Fibroblast of the conjunctiva (primary cell): ENCODE results near the gene CNTNAP4.

Experiments used
- DNase-seq: peaks from one replicate; pipeline ENCODE4 v3.0.0-alpha.2; 2010; ENCODE audit warnings: low read depth

CNTNAP4 gene

GRCh38 chr16:76276745-76277438, at the start of gene CNTNAP4:
Gene CNTNAP4, plus strand, starts transcription at chr16:76277401. Its CDS starts 262 bp downstream, at chr16:76277663.
- DNase-seq, result no peak

GRCh38 chr16:76228546-76229146, 48.6 kb upstream of the CNTNAP4 start:
- DNase-seq, result no peak

GRCh38 chr16:76232704-76233103, 44.5 kb upstream of the CNTNAP4 start:
- DNase-seq, result no peak

- no peak for DNase-seq
These were observed 42.2 kb upstream of the CNTNAP4 start for GRCh38 chr16:76235025-76235424.

GRCh38 chr16:76235426-76235825, 41.8 kb upstream of the CNTNAP4 start:
- no peak for DNase-seq

GRCh38 chr16:76237471-76237870, 39.7 kb upstream of the CNTNAP4 start:
- DNase-seq, result no peak

GRCh38 chr16:76241755-76242154, 35.4 kb upstream of the CNTNAP4 start:
- no peak for DNase-seq

DNA sequence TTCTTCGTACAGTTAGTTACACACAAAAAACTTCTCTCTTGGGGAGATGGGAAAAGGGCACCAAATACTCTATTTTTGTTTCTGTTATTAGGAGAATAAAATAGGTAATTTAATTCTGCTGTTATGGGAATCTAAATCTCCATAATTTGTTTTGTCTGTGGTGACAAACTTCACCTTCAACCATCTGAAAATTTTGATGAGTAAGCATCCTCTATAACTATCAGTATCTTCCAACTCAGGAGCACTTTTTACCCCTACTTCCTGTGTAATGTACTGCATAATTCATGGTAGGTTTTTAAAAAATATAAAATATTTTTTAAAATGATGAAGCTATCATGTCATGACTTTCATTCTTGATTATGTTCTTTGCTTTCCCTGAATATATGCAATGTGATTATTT, 33.6 kb upstream of the CNTNAP4 start:
- no peak for DNase-seq

DNA sequence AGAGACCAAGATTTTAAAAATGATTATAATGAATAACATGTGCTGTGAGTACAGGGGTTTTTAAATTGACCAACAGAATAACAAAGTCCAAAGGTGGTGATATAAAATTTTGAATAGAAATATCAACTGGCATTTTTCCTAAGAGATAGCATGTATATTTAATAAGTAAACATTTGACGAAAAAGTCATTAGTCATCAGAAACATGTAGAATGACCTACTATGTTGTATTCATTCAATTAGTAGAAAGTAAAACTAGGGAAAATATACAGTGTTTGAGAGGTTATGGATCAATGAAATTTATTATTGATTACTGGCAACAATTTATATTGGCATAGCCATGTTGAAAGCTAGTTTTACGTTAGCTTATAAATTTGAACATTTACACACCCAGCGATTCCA, 30.6 kb upstream of the CNTNAP4 start:
- DNase-seq, result no peak

DNA sequence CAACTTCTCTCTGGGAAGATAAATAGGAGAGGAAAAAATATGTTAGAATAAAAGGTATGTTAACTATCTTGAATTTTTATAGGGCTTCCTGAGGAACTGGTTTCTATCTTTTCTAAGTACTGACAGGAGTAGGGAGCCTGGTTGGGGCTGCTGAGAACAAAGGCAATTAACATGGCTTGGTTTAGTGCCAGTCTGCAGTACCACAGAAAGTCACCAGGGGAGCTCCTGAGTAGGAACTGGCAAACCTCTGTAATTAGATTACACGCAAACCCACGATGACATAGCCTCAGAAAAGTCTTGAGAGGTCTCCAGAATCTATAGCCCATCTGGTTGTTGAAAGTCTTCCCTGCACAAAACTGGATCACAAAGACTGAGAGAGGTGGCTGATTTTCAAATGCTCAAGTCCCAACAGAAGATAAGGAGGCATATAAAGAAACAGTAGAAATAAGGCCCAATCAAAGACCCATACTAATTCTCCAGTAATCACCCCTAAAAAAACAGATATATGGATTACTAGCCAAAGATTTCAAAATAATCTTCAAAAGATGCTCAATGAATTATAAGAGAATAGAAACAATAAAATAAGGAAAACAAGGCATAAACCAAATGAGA, 11.7 kb upstream of the CNTNAP4 start:
- peak; percentile 17 for DNase-seq

- no peak for DNase-seq
These were observed 8.4 kb upstream of the CNTNAP4 start for GRCh38 chr16:76268824-76269223.

DNA sequence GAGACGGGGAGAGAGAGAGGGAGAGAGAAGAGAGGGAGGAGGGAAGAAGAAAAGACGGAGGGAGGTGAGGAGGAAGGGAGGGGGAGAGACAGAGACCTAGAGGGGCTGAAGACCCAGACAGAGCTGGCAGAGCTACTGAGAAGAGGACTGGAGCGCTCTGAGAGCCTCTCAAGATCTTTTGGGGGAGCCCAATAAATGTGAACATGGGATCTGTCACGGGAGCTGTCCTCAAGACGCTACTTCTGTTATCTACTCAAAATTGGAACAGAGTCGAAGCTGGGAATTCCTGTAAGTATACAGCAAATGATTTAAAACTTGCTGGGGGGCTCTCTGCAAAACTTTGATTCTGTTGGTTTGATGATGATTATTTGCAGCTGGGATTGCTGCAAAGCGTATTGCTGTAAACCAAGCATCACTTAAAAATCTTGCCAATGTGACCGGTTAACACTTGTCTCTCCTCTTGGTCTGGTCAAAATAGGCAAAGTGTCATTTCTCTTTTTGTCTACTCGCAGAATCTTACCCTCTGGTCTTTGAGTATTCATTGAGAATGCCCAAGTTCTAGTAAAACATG, 344 bp downstream of the CNTNAP4 start:
- DNase-seq, result no peak

GRCh38 chr16:76278086-76278485, 885 bp downstream of the CNTNAP4 start:
- no peak for DNase-seq

DNA sequence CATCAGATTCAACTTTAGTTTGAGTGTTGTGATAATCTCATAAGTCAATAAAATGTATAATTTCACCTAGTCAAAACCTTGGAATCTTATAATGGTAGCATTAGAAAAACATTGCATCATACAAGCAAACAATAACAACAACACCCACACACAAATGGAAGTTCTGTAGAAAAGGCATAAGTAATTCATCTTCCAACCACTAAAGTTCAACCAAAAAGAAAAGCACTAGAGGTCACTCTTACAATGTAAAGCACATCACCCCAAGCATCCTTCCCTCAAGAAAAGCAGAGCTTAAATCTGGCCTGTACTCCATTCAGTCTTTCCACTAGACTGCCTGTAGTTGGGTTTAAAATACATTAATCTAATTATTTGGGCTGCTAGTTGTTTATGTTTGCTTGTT, 1.8 kb downstream of the CNTNAP4 start:
- DNase-seq, result peak; percentile 63

- no peak for DNase-seq
These were observed 3.4 kb downstream of the CNTNAP4 start for GRCh38 chr16:76280421-76281215.

DNA sequence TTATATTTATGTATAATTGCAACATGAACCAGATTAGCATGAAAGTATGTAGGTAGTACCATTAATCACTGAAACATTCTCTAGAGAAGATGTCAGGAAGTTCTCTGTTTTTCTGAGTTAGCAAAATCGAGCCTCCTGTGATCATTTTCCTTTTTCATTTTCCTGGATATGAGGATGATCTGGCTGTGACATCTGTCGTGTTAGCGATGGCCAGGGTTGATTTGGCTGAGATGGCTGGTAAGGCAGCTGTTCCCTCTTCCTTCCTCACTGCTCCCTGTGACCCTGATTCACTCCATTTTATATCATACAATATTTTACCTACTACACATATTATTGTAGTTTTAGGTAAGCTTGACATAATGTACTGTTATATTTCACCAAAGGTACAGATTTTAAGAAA, 10.3 kb downstream of the CNTNAP4 start:
- DNase-seq, result no peak

DNA sequence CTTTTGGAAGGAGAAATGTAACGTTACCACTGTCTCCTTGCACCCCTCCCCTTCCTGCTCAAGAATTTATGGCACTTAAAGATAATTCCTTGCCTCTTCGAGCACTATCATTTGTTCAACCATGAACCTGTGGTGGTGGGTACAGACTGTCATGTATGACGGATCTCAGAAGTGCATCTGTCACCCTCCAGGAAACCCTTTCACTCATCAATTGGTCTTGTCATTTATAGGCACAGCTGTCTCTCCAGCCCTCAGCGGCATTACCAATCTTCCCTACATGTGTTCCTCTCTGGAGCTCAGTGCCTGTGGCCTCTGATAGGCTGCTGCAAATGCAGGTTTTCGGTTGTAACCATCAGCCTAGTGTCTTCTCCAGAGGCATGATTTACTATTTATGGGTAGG, 15.0 kb downstream of the CNTNAP4 start:
- no peak for DNase-seq

DNA sequence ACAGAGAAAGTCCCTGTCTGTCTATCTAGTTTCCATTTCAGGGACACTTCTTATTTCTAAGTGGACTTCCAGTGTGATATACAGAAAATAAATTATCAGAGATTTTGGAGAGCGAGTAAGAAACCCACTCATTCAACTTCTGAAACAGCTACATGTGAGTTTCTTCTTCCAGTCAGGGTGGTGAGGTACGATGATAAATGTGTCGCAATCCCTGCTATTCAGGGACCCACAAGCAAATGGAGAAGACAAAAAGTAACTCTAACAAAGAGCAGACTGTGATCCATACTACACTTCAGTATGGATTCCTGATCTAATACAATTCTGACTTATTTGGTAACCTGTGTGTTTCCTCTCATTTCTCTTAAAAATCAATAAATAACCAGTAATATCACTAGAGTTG, 16.8 kb downstream of the CNTNAP4 start:
- DNase-seq, result no peak

- no peak for DNase-seq
These were observed 17.4 kb downstream of the CNTNAP4 start for GRCh38 chr16:76294396-76295214.

GRCh38 chr16:76297941-76298340, 20.7 kb downstream of the CNTNAP4 start:
- DNase-seq, result no peak

GRCh38 chr16:76303637-76304314, 26.6 kb downstream of the CNTNAP4 start:
- no peak for DNase-seq
